Lower lobe of right lung (tissue), 2 donors: ENCODE results near the gene SLC41A1. TPM values are rescaled to one million over a fixed set of nuclear protein-coding genes. Genes with fewer than 3 reads are reported as not detected.

Source experiments
- ATAC-seq, 2 donors: fragments of 200-7000 bp; cut with Tn5 transposase; one replicate each; pipeline ENCODE4 v1.9.1; 2020 to 2022; ENCODE audit warnings: mild to moderate bottlenecking in 2 of 2, moderate library complexity in 2 of 2
- DNase-seq: peaks from one replicate; pipeline ENCODE4 v3.0.0-alpha.2; 2020
- H3K27ac ChIP-seq: fragments of 200-600 bp; one replicate; pipeline ENCODE4 v1.8.0; 2022
- H3K27me3 ChIP-seq: fragments of 200-600 bp; one replicate; pipeline ENCODE4 v1.8.0; 2022; ENCODE audit warnings: low read depth
- H3K36me3 ChIP-seq: fragments of 200-600 bp; one replicate; pipeline ENCODE4 v1.8.0; 2022; ENCODE audit warnings: mild to moderate bottlenecking
- H3K4me1 ChIP-seq: fragments of 200-600 bp; one replicate; pipeline ENCODE4 v1.8.0; 2022
- H3K4me3 ChIP-seq: fragments of 200-600 bp; one replicate; pipeline ENCODE4 v1.8.0; 2022; ENCODE audit warnings: mild to moderate bottlenecking
- H3K9me3 ChIP-seq: fragments of 200-600 bp; one replicate; pipeline ENCODE4 v1.8.0; 2022
- CTCF ChIP-seq: fragments of 200-600 bp; IDR thresholded peaks from one replicate; pipeline ENCODE4 v1.8.0; 2022; ENCODE audit warnings: antibody characterized with exemption, mild to moderate bottlenecking
- intact Hi-C: fragments of 100-400 bp; cut with DNase I; formaldehyde crosslinking; loops from one replicate; pipeline ENCODE4 v1.11.0; 2022
- total RNA-seq: library from RNA; stranded (reverse); fragmentation: NEBNext Ultra II Directional; extraction: Animal tissue kit (Norgen Biotek cat#: 25700); gene quantifications from one replicate; pipeline ENCODE4 v1.2.1, GENCODE V29; 2021
- donor health status: DM: no; HTN: yes; CAD: no; lungs with severe emphysema.

The SLC41A1 gene
- total RNA-seq, 1 donor from 2014 or later, result 29.3 TPM

GRCh38 chr1:205809942-205810345 lies 3.1 kb downstream of the SLC41A1 start:
- Histone ChIP-seq H3K27ac (no peak overlapping the region), H3K9me3 (no peaks in the 10 kb centered on the region), H3K4me1 (peaks cover 76% of the 10 kb centered on the region), H3K27me3 (no peaks in the 10 kb centered on the region), H3K4me3 (peak overlapping the region; percentile 3), H3K36me3 (peaks cover 9% of the 10 kb centered on the region)
- TF ChIP-seq CTCF, result no peak
- DNase-seq, result no peak
- intact Hi-C loops, result no loop called here
- no peak for ATAC-seq

- intact Hi-C loops, result no loop called here
- Histone ChIP-seq H3K4me3 (peak overlapping the region; percentile 10), H3K36me3 (peaks cover 9% of the 10 kb centered on the region), H3K9me3 (no peaks in the 10 kb centered on the region), H3K27ac (no peak overlapping the region), H3K27me3 (no peaks in the 10 kb centered on the region), H3K4me1 (peaks cover 81% of the 10 kb centered on the region)
- TF ChIP-seq CTCF, result no peak
- ATAC-seq (no peak), DNase-seq (no peak)
Measured at GRCh38 chr1:205809469-205809868, 3.5 kb downstream of the SLC41A1 start.

GRCh38 chr1:205805082-205805711 lies 7.8 kb downstream of the SLC41A1 start:
- Histone ChIP-seq H3K9me3 (no peaks in the 10 kb centered on the region), H3K27me3 (no peaks in the 10 kb centered on the region), H3K27ac (no peak overlapping the region), H3K4me3 (no peak overlapping the region), H3K36me3 (peaks cover 9% of the 10 kb centered on the region), H3K4me1 (peaks cover 70% of the 10 kb centered on the region)
- intact Hi-C loops, result no loop called here
- ATAC-seq, result peak in 1 of 2 donors; percentile 18
- no peak for DNase-seq
- TF ChIP-seq CTCF, result no peak

GRCh38 chr1:205804605-205805004 lies 8.4 kb downstream of the SLC41A1 start:
- Histone ChIP-seq H3K9me3 (no peaks in the 10 kb centered on the region), H3K27ac (no peak overlapping the region), H3K36me3 (peaks cover 11% of the 10 kb centered on the region), H3K4me1 (peaks cover 64% of the 10 kb centered on the region), H3K4me3 (no peak overlapping the region), H3K27me3 (no peaks in the 10 kb centered on the region)
- intact Hi-C loops, result no loop called here
- no peak for DNase-seq
- no peak for TF ChIP-seq CTCF
- ATAC-seq, result no peak

GRCh38 chr1:205803986-205804385 lies 9.0 kb downstream of the SLC41A1 start:
- TF ChIP-seq CTCF, result no peak
- H3K9me3 ChIP-seq, result no peaks in the 10 kb centered on the region
- no peaks in the 10 kb centered on the region for H3K27me3 ChIP-seq
- DNase-seq (no peak), ATAC-seq (no peak)
- H3K4me1 ChIP-seq, result peaks cover 58% of the 10 kb centered on the region
- H3K4me3 ChIP-seq, result no peak overlapping the region
- peaks cover 17% of the 10 kb centered on the region for H3K36me3 ChIP-seq
- intact Hi-C loops, result no loop called here
- no peak overlapping the region for H3K27ac ChIP-seq
